T-helper 17 cell (primary cell): ENCODE results near the gene SAMD13. TPM values are rescaled to one million over a fixed set of nuclear protein-coding genes. Genes with fewer than 3 reads are reported as not detected.

Experiments
- ATAC-seq: fragments of 150-1000 bp; cut with Tn5 transposase; 2 replicates; pipeline ENCODE4 v1.10.0; 2021; ENCODE audit warnings: mild to moderate bottlenecking, moderate library complexity
- DNase-seq, 3 donors: peaks; one replicate each; pipeline versions ENCODE4 v3.0.0 to v3.0.0-alpha.2; 2020 to 2021
- H3K9me3 ChIP-seq: one replicate; pipeline ENCODE4 v1.7.0; 2013; ENCODE audit warnings: low read length, mild to moderate bottlenecking; ENCODE audit not compliant: control insufficient read depth, poor library complexity, severe bottlenecking
- H3K27ac Mint-ChIP-seq: one replicate; pipeline ENCODE4 v1.8.0; 2022; ENCODE audit warnings: mild to moderate bottlenecking, moderate library complexity, mixed read lengths
- H3K27me3 Mint-ChIP-seq: one replicate; pipeline ENCODE4 v1.8.0; 2022; ENCODE audit warnings: mixed read lengths
- H3K36me3 Mint-ChIP-seq: one replicate; pipeline ENCODE4 v1.8.0; 2022; ENCODE audit warnings: low read depth, mixed read lengths
- H3K4me1 Mint-ChIP-seq: one replicate; pipeline ENCODE4 v1.8.0; 2022; ENCODE audit warnings: mild to moderate bottlenecking, mixed read lengths
- H3K4me3 Mint-ChIP-seq: one replicate; pipeline ENCODE4 v1.8.0; 2022; ENCODE audit warnings: mild to moderate bottlenecking, moderate library complexity, mixed read lengths
- total RNA-seq, 4 donors: library from RNA in 2 of 4; stranded (reverse) in 2 of 4; gene quantifications; one replicate each; pipeline ENCODE4 v1.2.3 and lab custom pipeline; 2022 to 2026

SAMD13 gene
- total RNA-seq, 2 donors from 2014 or later = not detected

DNA sequence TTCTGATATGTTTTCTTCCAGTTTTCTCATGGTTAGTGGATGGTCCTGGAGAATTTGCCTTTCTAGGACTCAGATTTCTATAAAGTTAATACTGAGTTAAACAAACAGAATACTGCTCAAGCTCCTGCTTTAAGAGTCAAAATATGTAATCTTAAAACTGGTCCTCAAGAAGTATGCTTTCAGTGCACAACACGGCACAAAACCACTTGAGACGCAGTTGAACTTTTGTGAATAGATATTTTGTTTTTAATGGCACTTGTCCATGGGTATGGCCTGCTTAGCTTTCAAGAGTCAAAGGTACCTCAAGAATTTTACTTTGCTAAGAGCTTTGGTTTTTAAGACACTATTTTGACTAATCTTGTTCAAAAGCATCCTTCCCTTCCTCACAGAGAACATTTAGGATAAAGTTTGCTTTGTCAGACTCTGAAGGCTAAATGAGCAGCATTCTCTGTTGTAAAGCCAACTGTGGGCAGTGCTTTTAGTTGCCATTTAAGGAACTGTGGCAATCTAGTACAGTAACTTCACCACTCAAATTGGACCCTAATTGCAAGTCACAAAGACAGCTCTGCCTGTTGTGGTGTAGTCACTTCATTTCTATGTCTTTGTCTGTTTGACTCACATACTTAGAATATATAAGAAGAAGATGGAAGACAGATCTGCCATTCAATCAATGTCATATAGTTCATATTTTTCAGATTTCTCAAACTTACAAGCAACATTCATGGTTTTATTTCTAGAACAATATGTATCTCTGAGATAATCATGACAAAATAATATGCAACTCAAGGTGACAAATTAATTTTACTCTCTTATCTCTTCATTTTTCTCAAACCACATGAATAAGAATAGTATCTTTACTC lies 28.8 kb downstream of the SAMD13 start:
- no peak overlapping the region for H3K4me3 Mint-ChIP-seq
- H3K27ac Mint-ChIP-seq = no peak overlapping the region
- H3K9me3 ChIP-seq = no peaks in the 10 kb centered on the region
- H3K27me3 Mint-ChIP-seq = no peaks in the 10 kb centered on the region
- H3K36me3 Mint-ChIP-seq = peaks cover 1% of the 10 kb centered on the region
- DNase-seq (no peak), ATAC-seq (no peak)
- H3K4me1 Mint-ChIP-seq = no peaks in the 10 kb centered on the region

DNA sequence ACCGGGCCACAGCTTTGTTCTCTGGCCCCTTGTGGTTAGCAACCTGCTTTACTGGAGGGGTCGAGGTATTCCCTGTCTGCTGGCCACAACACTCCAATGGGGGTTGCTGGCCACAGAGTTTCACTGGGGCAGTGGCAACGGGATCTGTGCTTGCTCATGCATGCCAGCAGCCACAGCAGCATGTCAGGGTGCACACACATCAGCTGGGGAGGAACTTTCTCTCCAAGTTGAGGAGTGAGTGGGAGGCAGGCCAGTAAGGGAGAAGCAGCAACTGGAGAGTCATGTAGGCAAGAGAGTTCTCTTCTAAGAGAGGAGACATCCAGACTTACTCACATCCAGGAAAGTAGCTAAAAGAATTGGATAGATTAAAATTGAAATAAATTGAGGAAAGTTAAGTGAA lies 38.0 kb downstream of the SAMD13 start:
- H3K9me3 ChIP-seq = no peaks in the 10 kb centered on the region
- H3K27me3 Mint-ChIP-seq = peaks cover 5% of the 10 kb centered on the region
- no peak overlapping the region for H3K27ac Mint-ChIP-seq
- H3K4me3 Mint-ChIP-seq = no peak overlapping the region
- DNase-seq (no peak), ATAC-seq (no peak)
- H3K4me1 Mint-ChIP-seq = no peaks in the 10 kb centered on the region
- peaks cover 13% of the 10 kb centered on the region for H3K36me3 Mint-ChIP-seq

DNA sequence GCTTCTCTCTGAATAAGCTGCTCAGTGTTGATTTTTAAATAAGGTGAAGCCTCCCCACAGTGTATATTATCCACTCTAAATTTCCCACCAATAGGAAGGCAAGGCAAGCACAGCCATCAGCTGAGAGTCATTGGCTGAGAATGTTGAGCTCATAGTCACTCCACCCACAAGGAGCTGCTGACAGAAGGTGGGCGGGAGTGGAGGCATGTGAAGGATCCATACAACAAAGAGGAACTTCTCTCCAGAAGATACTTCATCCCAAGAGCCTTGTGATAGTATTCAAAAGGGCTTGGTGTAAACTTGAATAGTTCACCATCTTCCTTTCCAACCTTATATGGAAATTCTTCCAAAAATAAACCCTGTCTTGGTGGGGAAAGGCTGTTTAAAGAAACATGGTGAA lies 42.8 kb downstream of the SAMD13 start:
- H3K27ac Mint-ChIP-seq = no peak overlapping the region
- ATAC-seq (no peak), DNase-seq (no peak)
- H3K36me3 Mint-ChIP-seq = peaks cover 8% of the 10 kb centered on the region
- H3K27me3 Mint-ChIP-seq = peaks cover 22% of the 10 kb centered on the region
- no peaks in the 10 kb centered on the region for H3K9me3 ChIP-seq
- no peak overlapping the region for H3K4me3 Mint-ChIP-seq
- no peaks in the 10 kb centered on the region for H3K4me1 Mint-ChIP-seq

DNA sequence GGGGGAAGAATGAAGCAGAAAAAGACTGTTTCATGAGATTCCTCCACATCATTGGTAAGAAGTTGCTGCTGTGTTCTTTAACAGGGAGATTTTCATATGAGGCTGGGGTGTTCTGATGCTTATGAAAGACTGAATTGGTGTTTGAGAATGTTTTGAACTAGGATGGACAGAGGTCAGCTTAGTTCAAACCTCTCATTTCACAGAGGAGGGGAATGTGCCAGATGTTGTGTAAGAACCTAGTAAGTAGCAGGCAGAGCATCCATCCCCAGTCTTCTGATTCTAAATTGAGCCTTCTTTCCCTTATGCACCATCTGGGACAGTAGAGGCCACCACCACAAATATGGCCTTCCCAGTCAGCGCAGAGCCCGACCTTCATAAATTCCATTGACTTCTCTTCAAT lies 43.7 kb downstream of the SAMD13 start:
- H3K9me3 ChIP-seq = no peaks in the 10 kb centered on the region
- Mint-ChIP-seq H3K4me1 (no peaks in the 10 kb centered on the region), H3K36me3 (peaks cover 6% of the 10 kb centered on the region), H3K4me3 (no peak overlapping the region), H3K27ac (no peak overlapping the region), H3K27me3 (peaks cover 17% of the 10 kb centered on the region)
- no peak for ATAC-seq
- no peak for DNase-seq

DNA sequence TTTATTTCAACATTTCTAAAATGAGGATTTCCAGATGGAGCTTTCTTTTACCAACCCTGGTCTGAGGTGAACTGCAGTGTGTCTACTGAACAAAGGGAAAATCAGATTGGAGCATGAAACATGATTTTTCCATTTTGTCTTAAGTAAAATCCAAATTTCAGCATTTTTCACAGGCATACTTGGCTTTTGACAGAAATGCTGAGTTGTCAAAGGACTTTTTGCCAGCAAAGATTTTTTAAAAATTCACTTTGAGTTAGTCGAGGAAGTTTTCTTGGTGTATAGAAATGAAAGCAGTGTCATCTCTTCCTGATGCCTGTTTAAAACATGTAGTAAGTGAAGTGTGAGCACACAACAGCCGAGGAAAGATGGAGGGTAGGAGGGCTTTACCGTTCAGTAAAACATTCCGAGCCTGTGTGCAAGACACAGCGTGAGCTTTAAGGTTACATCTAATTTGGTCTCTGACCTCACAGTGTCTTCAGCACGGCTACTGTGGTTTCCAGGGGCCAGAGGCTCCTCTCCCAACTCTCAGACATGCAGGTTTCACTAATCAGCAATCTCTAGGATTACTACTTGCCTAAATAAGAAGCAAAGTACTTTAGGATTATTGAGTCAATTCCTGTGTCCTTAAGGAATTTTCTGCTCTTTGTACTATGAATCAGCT lies 45.9 kb downstream of the SAMD13 start:
- H3K27ac Mint-ChIP-seq = no peak overlapping the region
- H3K4me3 Mint-ChIP-seq = no peak overlapping the region
- no peak for ATAC-seq
- peaks cover 25% of the 10 kb centered on the region for H3K27me3 Mint-ChIP-seq
- no peaks in the 10 kb centered on the region for H3K9me3 ChIP-seq
- peaks cover 2% of the 10 kb centered on the region for H3K36me3 Mint-ChIP-seq
- H3K4me1 Mint-ChIP-seq = no peaks in the 10 kb centered on the region
- no peak for DNase-seq

DNA sequence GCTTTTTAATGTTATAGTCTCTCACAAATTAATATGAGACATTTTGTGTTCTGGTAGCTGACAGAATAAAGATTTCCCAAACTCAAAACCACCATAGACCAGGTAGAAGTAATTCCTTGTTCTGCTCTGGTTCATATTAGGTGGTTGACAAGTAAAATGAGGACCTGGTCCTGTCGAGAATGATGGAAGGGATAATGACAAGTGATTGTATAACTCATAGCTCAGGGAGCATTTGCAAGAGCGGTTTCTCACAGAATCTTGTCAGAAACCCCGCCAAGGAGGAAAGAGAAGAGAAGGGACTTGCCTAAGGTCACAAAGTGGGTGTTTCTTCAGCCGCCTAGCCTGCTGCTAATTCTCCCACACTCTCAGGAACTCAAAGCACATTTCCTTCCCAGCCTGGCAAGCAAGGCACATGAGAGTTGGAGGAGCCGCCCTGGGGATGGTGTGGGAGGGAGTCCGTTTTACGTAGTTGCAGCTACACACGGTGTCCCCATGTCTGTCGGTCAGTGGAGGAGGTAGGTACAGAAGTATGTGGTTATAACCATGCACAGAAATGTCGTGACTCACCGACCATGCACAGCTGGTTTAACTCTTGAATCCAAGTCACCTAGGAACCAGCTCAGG lies 46.5 kb downstream of the SAMD13 start:
- no peak overlapping the region for H3K4me3 Mint-ChIP-seq
- H3K36me3 Mint-ChIP-seq = peaks cover 2% of the 10 kb centered on the region
- ATAC-seq (no peak), DNase-seq (no peak)
- H3K4me1 Mint-ChIP-seq = no peaks in the 10 kb centered on the region
- H3K27ac Mint-ChIP-seq = no peak overlapping the region
- H3K9me3 ChIP-seq = no peaks in the 10 kb centered on the region
- H3K27me3 Mint-ChIP-seq = peaks cover 25% of the 10 kb centered on the region

DNA sequence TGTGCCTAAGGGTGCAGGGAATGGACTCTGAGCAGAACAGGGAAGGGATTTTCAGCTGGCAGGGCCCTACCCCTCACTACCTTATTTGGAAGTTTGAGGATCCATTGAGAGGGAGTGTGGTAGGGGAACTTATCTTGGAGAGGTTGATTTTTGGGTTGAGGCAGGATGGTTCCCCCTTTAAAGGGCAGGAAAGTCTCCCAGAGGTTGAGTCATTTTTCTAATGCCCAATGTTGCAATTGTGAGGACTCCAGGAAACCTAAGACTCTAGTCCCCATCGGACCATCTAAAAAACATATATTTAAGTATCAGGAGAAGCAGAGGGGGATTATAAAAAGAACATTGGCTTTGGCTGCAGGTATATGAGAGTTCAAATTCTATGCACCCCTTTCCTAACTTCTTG lies 47.3 kb downstream of the SAMD13 start:
- peaks cover 2% of the 10 kb centered on the region for H3K36me3 Mint-ChIP-seq
- no peak for DNase-seq
- ATAC-seq = no peak

DNA sequence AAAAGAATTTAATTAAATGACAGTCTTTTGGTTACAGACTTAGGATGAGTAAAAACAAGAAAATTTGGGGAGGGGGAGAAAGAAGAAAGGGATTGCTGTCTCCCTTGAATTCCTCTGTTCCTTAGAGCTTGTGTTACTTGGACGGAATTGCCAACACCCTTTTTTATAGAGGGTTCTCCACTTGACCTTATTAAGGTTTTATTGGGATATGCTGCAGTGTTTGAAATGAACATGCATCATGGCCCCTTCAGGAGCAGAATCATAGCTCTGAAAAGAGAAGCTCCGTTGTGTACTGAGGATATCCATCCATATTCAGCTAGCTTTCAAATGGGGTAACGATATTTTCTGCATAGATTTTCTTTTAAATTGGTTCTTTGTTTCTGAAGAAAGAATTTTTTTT lies 48.6 kb downstream of the SAMD13 start:
- Mint-ChIP-seq H3K27me3 (peaks cover 31% of the 10 kb centered on the region), H3K27ac (no peak overlapping the region), H3K4me3 (no peak overlapping the region), H3K4me1 (no peaks in the 10 kb centered on the region), H3K36me3 (peaks cover 2% of the 10 kb centered on the region)
- H3K9me3 ChIP-seq = no peaks in the 10 kb centered on the region
- no peak for DNase-seq
- no peak for ATAC-seq

More for the DNA sequence above, 47.3 kb downstream of the SAMD13 start:
- Mint-ChIP-seq H3K4me1 (no peaks in the 10 kb centered on the region), H3K27me3 (peaks cover 31% of the 10 kb centered on the region), H3K27ac (no peak overlapping the region), H3K4me3 (no peak overlapping the region)
- no peaks in the 10 kb centered on the region for H3K9me3 ChIP-seq

DNA sequence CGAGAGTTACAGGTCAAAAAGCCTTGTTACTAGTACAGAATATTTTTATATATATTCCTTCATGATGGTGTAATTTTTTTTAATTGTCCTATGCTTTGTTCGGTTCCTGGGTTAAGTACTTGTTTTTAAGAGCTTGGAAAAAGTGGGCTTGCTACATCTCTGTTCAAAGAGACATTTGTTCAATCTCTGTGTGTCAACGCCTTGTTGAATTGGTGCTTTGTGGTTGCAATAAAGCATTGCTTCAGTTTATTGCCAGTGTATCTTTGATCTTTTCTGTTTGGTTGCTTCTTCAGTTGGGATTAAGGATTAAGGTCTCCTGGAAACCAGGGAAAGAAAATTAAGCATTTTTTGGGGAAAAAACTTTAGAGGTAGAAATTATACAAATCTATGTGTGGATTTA lies 49.0 kb downstream of the SAMD13 start:
- H3K9me3 ChIP-seq = no peaks in the 10 kb centered on the region
- Mint-ChIP-seq H3K4me3 (no peak overlapping the region), H3K4me1 (no peaks in the 10 kb centered on the region), H3K36me3 (peaks cover under 1% of the 10 kb centered on the region), H3K27me3 (peaks cover 31% of the 10 kb centered on the region), H3K27ac (no peak overlapping the region)
- DNase-seq (no peak), ATAC-seq (no peak)

DNA sequence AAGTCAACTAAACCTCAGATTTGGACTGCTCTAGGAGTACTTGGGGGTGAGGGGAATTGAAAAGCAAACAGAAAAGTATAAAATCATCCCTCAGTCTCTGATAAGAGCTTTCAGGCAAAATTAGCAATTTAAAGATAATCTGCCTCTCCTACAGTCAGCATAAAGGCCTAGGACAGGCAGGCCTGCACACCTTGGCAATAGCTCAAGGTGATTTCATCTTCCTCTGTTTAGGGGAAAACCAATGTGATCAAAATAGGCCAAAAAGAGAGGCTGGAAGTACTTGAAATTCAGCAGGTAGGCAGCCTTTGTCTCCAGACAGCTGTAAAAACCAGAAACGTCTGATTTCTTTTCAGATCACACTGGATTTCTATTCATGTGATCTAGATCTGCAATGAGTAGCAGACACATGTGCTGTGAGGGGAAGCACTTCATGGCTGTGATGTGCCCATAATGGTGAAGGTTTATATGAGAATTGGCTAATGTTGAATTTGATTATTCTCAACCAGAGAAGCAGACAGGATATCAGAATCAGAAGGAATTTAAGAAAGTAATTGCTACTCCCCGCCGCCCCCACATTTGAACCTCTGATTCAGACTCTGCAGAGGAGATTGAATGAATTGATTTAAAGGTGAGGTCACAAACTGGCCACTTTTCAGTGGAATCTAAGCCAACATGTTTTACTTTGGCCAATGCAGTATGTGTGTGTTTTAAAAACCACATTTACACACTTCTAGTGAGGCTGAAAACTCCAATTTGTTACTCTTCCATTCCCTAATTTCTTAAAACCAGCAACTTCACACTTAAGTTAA lies 51.0 kb downstream of the SAMD13 start:
- Mint-ChIP-seq H3K27me3 (peaks cover 27% of the 10 kb centered on the region), H3K4me3 (no peak overlapping the region), H3K4me1 (no peaks in the 10 kb centered on the region), H3K27ac (no peak overlapping the region), H3K36me3 (peaks cover 2% of the 10 kb centered on the region)
- ATAC-seq = no peak
- no peaks in the 10 kb centered on the region for H3K9me3 ChIP-seq
- no peak for DNase-seq

DNA sequence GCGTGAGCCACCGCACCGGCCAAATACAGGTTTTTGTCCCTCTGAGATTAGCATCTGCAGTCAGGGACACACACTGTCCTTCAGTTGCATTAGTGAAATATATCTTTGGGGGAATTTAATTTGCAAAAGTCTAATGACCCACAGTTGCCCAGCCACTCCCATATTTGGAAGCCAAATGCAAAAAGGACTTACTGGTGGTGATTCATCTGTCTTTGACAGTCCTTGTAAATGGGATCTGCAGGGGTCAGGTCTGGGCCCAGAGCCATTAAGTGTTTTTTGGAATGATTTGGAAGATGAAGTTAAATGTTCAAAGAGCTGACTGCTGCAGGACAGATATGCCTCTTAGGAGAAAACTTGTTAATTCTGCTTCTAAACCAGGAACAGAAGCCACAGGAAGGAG lies 52.2 kb downstream of the SAMD13 start:
- ATAC-seq (no peak), DNase-seq (no peak)
- Mint-ChIP-seq H3K36me3 (peaks cover 2% of the 10 kb centered on the region), H3K4me1 (no peaks in the 10 kb centered on the region), H3K4me3 (no peak overlapping the region), H3K27me3 (peaks cover 25% of the 10 kb centered on the region), H3K27ac (no peak overlapping the region)
- no peaks in the 10 kb centered on the region for H3K9me3 ChIP-seq

DNA sequence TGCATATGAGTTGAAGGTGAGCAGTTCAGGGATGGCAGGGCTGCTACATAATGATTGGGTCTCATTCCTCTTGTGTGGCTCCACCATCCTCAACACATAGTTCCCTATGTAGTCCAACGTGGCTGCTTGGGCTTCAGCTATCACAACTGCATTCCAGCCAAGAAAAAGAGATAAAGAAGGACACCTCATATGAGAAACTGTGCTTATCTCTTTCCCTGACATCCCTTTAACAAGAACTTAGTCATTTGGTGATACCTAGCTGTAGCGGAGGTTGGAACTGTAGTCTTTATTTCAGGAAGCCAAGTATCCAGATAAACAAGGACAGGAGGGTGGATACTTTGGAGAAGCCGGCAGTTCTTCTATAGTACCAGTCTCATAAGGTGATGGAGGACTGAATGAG lies 54.0 kb downstream of the SAMD13 start:
- Mint-ChIP-seq H3K4me3 (no peak overlapping the region), H3K27me3 (peaks cover 21% of the 10 kb centered on the region), H3K27ac (no peak overlapping the region), H3K36me3 (peaks cover 2% of the 10 kb centered on the region), H3K4me1 (no peaks in the 10 kb centered on the region)
- ATAC-seq (no peak), DNase-seq (no peak)
- no peaks in the 10 kb centered on the region for H3K9me3 ChIP-seq

DNA sequence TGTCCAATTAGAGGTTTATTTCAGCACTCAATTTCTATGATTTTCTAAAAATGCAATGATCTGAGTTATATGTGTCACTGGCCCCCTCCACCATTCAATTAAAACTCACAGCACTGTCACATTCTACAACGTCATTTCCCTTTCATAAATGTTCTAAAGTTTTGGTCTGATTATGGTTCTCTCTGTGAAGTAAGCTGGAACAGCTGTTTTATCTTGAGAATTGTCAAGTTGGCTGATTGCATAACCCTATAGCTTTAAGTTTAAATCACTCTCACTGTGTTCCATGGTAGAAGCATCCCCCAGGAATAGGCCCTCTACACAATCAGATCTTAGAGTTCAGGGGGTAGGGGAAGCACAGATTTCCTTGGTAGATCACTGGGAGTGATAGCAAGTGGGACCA lies 55.4 kb downstream of the SAMD13 start:
- H3K4me3 Mint-ChIP-seq = no peak overlapping the region
- DNase-seq = no peak
- H3K27me3 Mint-ChIP-seq = peaks cover 12% of the 10 kb centered on the region
- H3K36me3 Mint-ChIP-seq = peaks cover 2% of the 10 kb centered on the region
- no peak for ATAC-seq
- H3K9me3 ChIP-seq = no peaks in the 10 kb centered on the region
- no peaks in the 10 kb centered on the region for H3K4me1 Mint-ChIP-seq
- H3K27ac Mint-ChIP-seq = no peak overlapping the region
